HCT116 (cell line): ENCODE results near the gene NT5DC2. TPM values are rescaled to one million over a fixed set of nuclear protein-coding genes. Genes with fewer than 3 reads are reported as not detected.

Source experiments
- ATAC-seq: fragments of 200-7000 bp; cut with Tn5 transposase; 2 replicates; pipeline ENCODE4 v1.9.1; 2020; ENCODE audit warnings: mild to moderate bottlenecking, moderate library complexity
- BruUV-seq: library from RNA; stranded (reverse); fragments of 400-500 nt; replicated peaks from 2 replicates; lab custom pipeline; 2021; lab: Mats Ljungman, UMichigan
- CTCF ChIA-PET: fragments of 300-600 bp; sonication (Branson Sonifier 250); formaldehyde crosslinking; loops from one replicate; lab custom pipeline; 2021; ENCODE audit warnings: antibody characterized with exemption; lab: Charles Lee
- POLR2A ChIA-PET: fragments of 300-600, 350-600 bp; sonication (Branson Sonifier 250); formaldehyde crosslinking; loops from one replicate; lab custom pipeline; 2021; ENCODE audit warnings: antibody characterized with exemption; lab: Charles Lee
- RAD21 ChIA-PET, 2 experiments: fragments of 300-600 bp; sonication (Branson Sonifier 250); formaldehyde crosslinking; loops; one replicate each; lab custom pipeline; 2023; ENCODE audit warnings: low total read pairs in 2 of 2; ENCODE audit not compliant: uncharacterized antibody in 2 of 2, unreplicated experiment in 2 of 2, low non-redundant PET in 1 of 2; lab: Charles Lee
- DNase-seq: peaks from one replicate; pipeline ENCODE4 v3.0.0-alpha.2; 2010; ENCODE audit warnings: low read depth, low spot score
- H2AFZ ChIP-seq: fragments of 200-600 bp; shearing (Covaris generic), sonication (generic); 2 replicates; pipeline ENCODE4 v1.6.1; 2017; ENCODE audit warnings: low read depth, mixed run types, mixed read lengths, antibody characterized with exemption, low read length; ENCODE audit not compliant: poor library complexity, severe bottlenecking
- H3K27ac ChIP-seq: 2 replicates; pipeline ENCODE4 v1.5.1; 2012; ENCODE audit warnings: low read depth, low read length
- H3K27me3 ChIP-seq: fragments of 200-600 bp; sonication (generic); 2 replicates; pipeline ENCODE4 v1.6.1; 2016; ENCODE audit warnings: mixed run types, low read length, mixed read lengths; ENCODE audit not compliant: insufficient read depth
- H3K36me3 ChIP-seq, 2 experiments: fragments of 200-500 bp in 1 of 2; fragments of 200-600 bp in 1 of 2; sonication (Bioruptor generic) in 1 of 2; sonication (generic) in 1 of 2; 2 replicates each; pipeline versions ENCODE4 v1.5.1 to v1.6.1; 2014 to 2016; ENCODE audit warnings: low read length in 2 of 2, inconsistent platforms in 1 of 2, mixed read lengths in 1 of 2, mixed run types in 1 of 2; ENCODE audit not compliant: insufficient read depth in 2 of 2, control insufficient read depth in 1 of 2
- H3K4me1 ChIP-seq, 2 experiments: fragments of 200-600 bp in 1 of 2; sonication (generic) in 1 of 2; 2 replicates each; pipeline versions ENCODE4 v1.5.1 to v1.6.1; 2012 to 2017; ENCODE audit warnings: low read length in 2 of 2, inconsistent platforms in 1 of 2, mild to moderate bottlenecking in 1 of 2, mixed read lengths in 1 of 2, mixed run types in 1 of 2, moderate library complexity in 1 of 2; ENCODE audit not compliant: insufficient read depth in 2 of 2, control insufficient read depth in 1 of 2
- H3K4me2 ChIP-seq: fragments of 200-600 bp; sonication (generic); 2 replicates; pipeline ENCODE4 v1.6.1; 2017; ENCODE audit warnings: mixed run types, low read length, mixed read lengths
- H3K4me3 ChIP-seq, 2 experiments: fragments of 200-600 bp in 1 of 2; sonication (generic) in 1 of 2; replicated peaks in 1 of 2; 2 replicates each; pipeline ENCODE4 v1.5.1; 2011 to 2016; ENCODE audit warnings: low read length in 2 of 2, control low read depth in 1 of 2, low read depth in 1 of 2, mild to moderate bottlenecking in 1 of 2, mixed read lengths in 1 of 2, mixed run types in 1 of 2
- H3K79me2 ChIP-seq: fragments of 200-600 bp; sonication (generic); 2 replicates; pipeline ENCODE4 v1.6.1; 2017; ENCODE audit warnings: mild to moderate bottlenecking, mixed run types, low read length, moderate library complexity, mixed read lengths; ENCODE audit not compliant: insufficient read depth
- H3K9ac ChIP-seq: fragments of 200-600 bp; sonication (generic); 2 replicates; pipeline ENCODE4 v1.6.1; 2016; ENCODE audit warnings: low read length, mixed read lengths
- H3K9me2 ChIP-seq: fragments of 200-600 bp; sonication (generic), shearing (Covaris generic); 2 replicates; pipeline ENCODE4 v1.6.1; 2017; ENCODE audit warnings: mixed run types, mild to moderate bottlenecking, moderate library complexity; ENCODE audit not compliant: insufficient read depth
- H3K9me3 ChIP-seq, 2 experiments: fragments of 200-500 bp in 1 of 2; fragments of 200-600 bp in 1 of 2; sonication (Bioruptor generic) in 1 of 2; sonication (generic) in 1 of 2; 2 replicates each; pipeline ENCODE4 v1.6.1; 2014 to 2017; ENCODE audit warnings: low read length in 2 of 2, mixed read lengths in 2 of 2, inconsistent platforms in 1 of 2, low read depth in 1 of 2, mild to moderate bottlenecking in 1 of 2, mixed run types in 1 of 2, moderate library complexity in 1 of 2; ENCODE audit not compliant: control insufficient read depth in 1 of 2, insufficient read depth in 1 of 2
- H4K20me1 ChIP-seq: fragments of 200-600 bp; sonication (generic), shearing (Covaris generic); 2 replicates; pipeline ENCODE4 v1.6.1; 2017; ENCODE audit warnings: mixed run types, mild to moderate bottlenecking, moderate library complexity; ENCODE audit not compliant: insufficient read depth
- CBX3 ChIP-seq: IDR thresholded peaks from 2 replicates; pipeline ENCODE4 v1.6.1; 2012; ENCODE audit warnings: low read depth
- CEBPB ChIP-seq: IDR thresholded peaks from 2 replicates; pipeline ENCODE4 v1.6.1; 2012; ENCODE audit warnings: low read depth
- EGR1 ChIP-seq: IDR thresholded peaks from 2 replicates; pipeline ENCODE4 v1.6.1; 2012; ENCODE audit warnings: low read depth
- ELF1 ChIP-seq: IDR thresholded peaks from 2 replicates; pipeline ENCODE4 v1.6.1; 2012; ENCODE audit warnings: low read depth, borderline replicate concordance
- EZH2 ChIP-seq: fragments of 200-600 bp; sonication (generic); IDR thresholded peaks from 2 replicates; pipeline ENCODE4 v1.6.1; 2017; ENCODE audit warnings: antibody characterized with exemption, mixed run types
- EZH2phosphoT487 ChIP-seq: fragments of 200-600 bp; IDR thresholded peaks from 2 replicates; pipeline ENCODE4 v1.6.1; 2018; ENCODE audit warnings: antibody characterized with exemption, borderline replicate concordance
- FOSL1 ChIP-seq: IDR thresholded peaks from 2 replicates; pipeline ENCODE4 v1.6.1; 2012; ENCODE audit warnings: low read depth
- JUND ChIP-seq: IDR thresholded peaks from 2 replicates; pipeline ENCODE4 v1.6.1; 2012
- POLR2AphosphoS5 ChIP-seq: IDR thresholded peaks from 2 replicates; pipeline ENCODE4 v1.6.1; 2011; ENCODE audit warnings: mild to moderate bottlenecking, low read depth, low read length, moderate library complexity
- RAD21 ChIP-seq: IDR thresholded peaks from 2 replicates; pipeline ENCODE4 v1.6.1; 2012; ENCODE audit warnings: low read depth, mild to moderate bottlenecking
- SIN3A ChIP-seq: IDR thresholded peaks from 2 replicates; pipeline ENCODE4 v1.6.1; 2012; ENCODE audit warnings: low read depth
- SP1 ChIP-seq: IDR thresholded peaks from 2 replicates; pipeline ENCODE4 v1.6.1; 2012; ENCODE audit warnings: low read depth
- SRF ChIP-seq: IDR thresholded peaks from 2 replicates; pipeline ENCODE4 v1.6.1; 2012; ENCODE audit warnings: low read depth
- TCF7L2 ChIP-seq: IDR thresholded peaks from 2 replicates; pipeline ENCODE4 v1.7.0; 2011; ENCODE audit warnings: borderline replicate concordance, inconsistent platforms; ENCODE audit not compliant: insufficient read depth, insufficient read length; ENCODE audit errors: extremely low read depth
- intact Hi-C: fragments of 100-400 bp; cut with micrococcal nuclease; formaldehyde crosslinking; loops from 2 replicates; pipeline ENCODE4 v1.10.0; 2022
- total RNA-seq: library from RNA; stranded (reverse); gene quantifications from one replicate; pipeline ENCODE4 v1.2.1, GENCODE V29; 2021; ENCODE audit not compliant: unreplicated experiment
- TF ChIP-seq, protein P1 (sequence below): IDR thresholded peaks from 2 replicates; pipeline ENCODE4 v1.6.1; 2012
- TF ChIP-seq, protein P2 (sequence below): IDR thresholded peaks from 2 replicates; pipeline ENCODE4 v1.6.1; 2011; ENCODE audit warnings: mild to moderate bottlenecking, low read length, moderate library complexity; ENCODE audit not compliant: insufficient replicate concordance; ENCODE audit errors: extremely low read depth

The NT5DC2 gene
- total RNA-seq, 1 experiment from 2014 or later: 125 TPM

DNA sequence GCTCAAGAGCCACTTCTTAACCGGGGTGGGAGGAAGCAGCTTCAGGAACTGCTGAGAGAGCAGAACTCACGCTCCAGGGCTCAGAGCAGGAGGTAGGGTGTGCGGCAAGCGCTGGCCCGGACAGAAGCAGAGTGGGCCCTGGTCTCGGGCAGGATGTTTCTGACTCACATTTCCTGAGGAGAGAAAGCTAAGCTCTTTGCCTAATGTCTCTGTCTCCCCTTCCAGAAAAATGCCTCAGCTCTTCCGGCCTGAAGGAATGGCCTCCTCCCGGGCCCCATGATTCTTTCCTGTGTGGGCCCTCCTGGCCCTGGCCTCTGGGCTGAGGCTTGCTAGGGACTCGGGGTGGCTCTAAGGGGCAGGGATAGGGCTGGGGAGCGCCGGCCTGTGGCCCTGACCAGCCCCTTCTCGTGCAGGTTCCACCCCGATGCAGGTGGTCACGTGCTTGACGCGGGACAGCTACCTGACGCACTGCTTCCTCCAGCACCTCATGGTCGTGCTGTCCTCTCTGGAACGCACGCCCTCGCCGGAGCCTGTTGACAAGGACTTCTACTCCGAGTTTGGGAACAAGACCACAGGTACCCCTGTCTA is 42.6 kb downstream of the NT5DC2 start:
- no peaks in the 10 kb centered on the region for H3K9me3 ChIP-seq

DNA sequence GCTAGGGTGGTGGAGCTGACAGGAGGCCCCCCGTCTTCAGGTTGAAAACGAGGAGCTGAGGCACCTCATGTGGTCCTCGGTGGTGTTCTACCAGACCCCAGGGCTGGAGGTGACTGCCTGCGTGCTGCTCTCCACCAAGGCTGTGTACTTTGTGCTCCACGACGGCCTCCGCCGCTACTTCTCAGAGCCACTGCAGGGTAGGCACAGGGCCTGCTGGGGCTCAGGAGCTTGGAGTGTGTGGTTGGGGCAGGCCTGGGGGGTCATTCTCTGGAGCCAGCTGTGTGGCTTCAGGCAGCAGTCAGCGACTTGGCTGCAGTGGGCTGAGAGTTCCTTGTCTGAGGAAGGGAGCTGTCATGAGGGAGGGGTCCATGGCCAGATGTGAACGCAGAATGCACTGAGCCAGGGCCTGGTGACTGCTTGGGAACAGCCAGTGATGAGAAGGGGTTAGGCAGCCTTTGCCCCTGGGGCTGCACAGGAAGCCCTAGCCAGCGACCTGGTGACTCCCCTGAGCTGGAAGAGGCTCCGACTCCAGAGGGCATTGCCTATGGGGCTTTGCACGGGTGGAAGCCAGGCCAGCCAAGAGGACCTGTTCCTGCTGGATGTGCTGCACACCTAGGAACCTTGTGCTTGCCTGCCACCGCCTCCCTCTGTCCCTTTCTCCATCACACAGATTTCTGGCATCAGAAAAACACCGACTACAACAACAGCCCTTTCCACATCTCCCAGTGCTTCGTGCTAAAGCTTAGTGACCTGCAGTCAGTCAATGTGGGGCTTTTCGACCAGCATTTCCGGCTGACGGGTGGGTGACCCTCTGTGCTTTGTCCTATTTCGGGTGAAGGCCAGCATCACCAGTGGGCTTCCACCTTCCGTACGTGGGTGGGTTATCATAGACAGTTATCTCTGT is 43.4 kb downstream of the NT5DC2 start:
- no peak overlapping the region for H3K4me2 ChIP-seq
- no TSS peak for BruUV-seq
- POLR2A ChIA-PET: no interaction called here

More for the DNA sequence above, 42.6 kb downstream of the NT5DC2 start:
- no peaks in the 10 kb centered on the region for H3K27me3 ChIP-seq
- H3K36me3 ChIP-seq: peaks cover 5 to 26% of the 10 kb centered on the region in 2 experiments; a peak in 3 of 4 replicates
- no peaks in the 10 kb centered on the region for H4K20me1 ChIP-seq
- H2AFZ ChIP-seq: no peak overlapping the region
- H3K9ac ChIP-seq: no peak overlapping the region
- ATAC-seq: no peak
- H3K79me2 ChIP-seq: no peaks in the 10 kb centered on the region
- H3K27ac ChIP-seq: no peak overlapping the region
- ChIA-PET RAD21 (no interaction called here), POLR2A (no interaction called here), CTCF (no interaction called here)
- no peaks in the 10 kb centered on the region for H3K4me1 ChIP-seq
- intact Hi-C loops: no loop called here
- BruUV-seq: no TSS peak
- DNase-seq: no peak
- TF ChIP-seq RAD21 (no peak), EZH2phosphoT487 (no peak), FOSL1 (no peak), CEBPB (no peak), EGR1 (no peak), POLR2AphosphoS5 (no peak), JUND (no peak), ELF1 (no peak), CBX3 (no peak), SRF (no peak), SP1 (no peak), SIN3A (no peak), EZH2 (no peak)
- TF ChIP-seq, protein P1, sequence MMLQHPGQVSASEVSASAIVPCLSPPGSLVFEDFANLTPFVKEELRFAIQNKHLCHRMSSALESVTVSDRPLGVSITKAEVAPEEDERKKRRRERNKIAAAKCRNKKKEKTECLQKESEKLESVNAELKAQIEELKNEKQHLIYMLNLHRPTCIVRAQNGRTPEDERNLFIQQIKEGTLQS: no peak
- H3K9me2 ChIP-seq: no peaks in the 10 kb centered on the region
- H3K4me3 ChIP-seq: no peak overlapping the region
- H3K4me2 ChIP-seq: no peak overlapping the region

More for the DNA sequence above, 43.4 kb downstream of the NT5DC2 start:
- DNase-seq (no peak), ATAC-seq (no peak)
- H3K9ac ChIP-seq: no peak overlapping the region
- H3K4me1 ChIP-seq: no peaks in the 10 kb centered on the region
- no peak overlapping the region for H3K27ac ChIP-seq
- H3K9me3 ChIP-seq: no peaks in the 10 kb centered on the region
- no peak overlapping the region for H2AFZ ChIP-seq
- H4K20me1 ChIP-seq: no peaks in the 10 kb centered on the region
- no peaks in the 10 kb centered on the region for H3K79me2 ChIP-seq
- RAD21 ChIA-PET: no interaction called here
- no peaks in the 10 kb centered on the region for H3K9me2 ChIP-seq
- TF ChIP-seq SRF: no peak
- no peak for TF ChIP-seq SIN3A
- no peak for TF ChIP-seq TCF7L2
- no peak for TF ChIP-seq FOSL1
- TF ChIP-seq, protein P2, sequence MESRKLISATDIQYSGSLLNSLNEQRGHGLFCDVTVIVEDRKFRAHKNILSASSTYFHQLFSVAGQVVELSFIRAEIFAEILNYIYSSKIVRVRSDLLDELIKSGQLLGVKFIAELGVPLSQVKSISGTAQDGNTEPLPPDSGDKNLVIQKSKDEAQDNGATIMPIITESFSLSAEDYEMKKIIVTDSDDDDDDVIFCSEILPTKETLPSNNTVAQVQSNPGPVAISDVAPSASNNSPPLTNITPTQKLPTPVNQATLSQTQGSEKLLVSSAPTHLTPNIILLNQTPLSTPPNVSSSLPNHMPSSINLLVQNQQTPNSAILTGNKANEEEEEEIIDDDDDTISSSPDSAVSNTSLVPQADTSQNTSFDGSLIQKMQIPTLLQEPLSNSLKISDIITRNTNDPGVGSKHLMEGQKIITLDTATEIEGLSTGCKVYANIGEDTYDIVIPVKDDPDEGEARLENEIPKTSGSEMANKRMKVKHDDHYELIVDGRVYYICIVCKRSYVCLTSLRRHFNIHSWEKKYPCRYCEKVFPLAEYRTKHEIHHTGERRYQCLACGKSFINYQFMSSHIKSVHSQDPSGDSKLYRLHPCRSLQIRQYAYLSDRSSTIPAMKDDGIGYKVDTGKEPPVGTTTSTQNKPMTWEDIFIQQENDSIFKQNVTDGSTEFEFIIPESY: no peak
- TF ChIP-seq, all 23 proteins: peak for 0
- peaks cover 5 to 26% of the 10 kb centered on the region in 2 experiments; a peak in 3 of 4 replicates for H3K36me3 ChIP-seq
- no peak overlapping the region for H3K4me3 ChIP-seq
- intact Hi-C loops: no loop called here
- no peaks in the 10 kb centered on the region for H3K27me3 ChIP-seq
- CTCF ChIA-PET: no interaction called here
